Endodermal cell (in vitro differentiated cells): ENCODE results near the gene GNB2. TPM values are rescaled to one million over a fixed set of nuclear protein-coding genes. Genes with fewer than 3 reads are reported as not detected.

Experiments used
- DNase-seq: peaks from one replicate; pipeline ENCODE4 v3.0.0-alpha.2; 2017
- H3K27ac ChIP-seq: 2 replicates; pipeline ENCODE4 v1.5.1; 2013; ENCODE audit warnings: mild to moderate bottlenecking, low read depth, low read length, moderate library complexity
- H3K27me3 ChIP-seq: 2 replicates; pipeline ENCODE4 v1.6.1; 2013; ENCODE audit warnings: mild to moderate bottlenecking, low read length, moderate library complexity; ENCODE audit not compliant: insufficient read depth, control insufficient read depth, poor library complexity, severe bottlenecking
- H3K36me3 ChIP-seq: 2 replicates; pipeline ENCODE4 v1.7.0; 2013; ENCODE audit warnings: mild to moderate bottlenecking, low read length, moderate library complexity; ENCODE audit not compliant: control insufficient read depth, insufficient read depth
- H3K4me1 ChIP-seq: one replicate; pipeline ENCODE4 v1.7.0; 2013; ENCODE audit warnings: low read length; ENCODE audit not compliant: control insufficient read depth, insufficient read depth
- H3K4me3 ChIP-seq: 2 replicates; pipeline ENCODE4 v1.5.1; 2013; ENCODE audit warnings: mild to moderate bottlenecking, low read length, moderate library complexity
- H3K9ac ChIP-seq: 2 replicates; pipeline ENCODE4 v1.6.1; 2013; ENCODE audit warnings: mild to moderate bottlenecking, low read length, moderate library complexity; ENCODE audit not compliant: poor library complexity, severe bottlenecking; ENCODE audit errors: extremely low read depth
- H3K9me3 ChIP-seq: 2 replicates; pipeline ENCODE4 v1.6.1; 2013; ENCODE audit warnings: mild to moderate bottlenecking, low read length, moderate library complexity; ENCODE audit not compliant: control insufficient read depth
- H3K27ac Mint-ChIP-seq: 2 replicates; pipeline ENCODE4 v1.8.0; 2020; ENCODE audit warnings: mixed read lengths
- H3K27me3 Mint-ChIP-seq: 2 replicates; pipeline ENCODE4 v1.8.0; 2021; ENCODE audit warnings: mild to moderate bottlenecking, mixed read lengths; ENCODE audit not compliant: insufficient read depth
- H3K36me3 Mint-ChIP-seq: 2 replicates; pipeline ENCODE4 v1.8.0; 2020; ENCODE audit warnings: low read depth, mixed read lengths
- H3K4me1 Mint-ChIP-seq: 2 replicates; pipeline ENCODE4 v1.8.0; 2020; ENCODE audit warnings: mixed read lengths
- H3K4me3 Mint-ChIP-seq: 2 replicates; pipeline ENCODE4 v1.8.0; 2020; ENCODE audit warnings: mild to moderate bottlenecking, moderate library complexity, mixed read lengths
- H3K9me3 Mint-ChIP-seq: 2 replicates; pipeline ENCODE4 v1.8.0; 2020; ENCODE audit warnings: mild to moderate bottlenecking, mixed read lengths
- WGBS, 2 experiments: methylation state at CpG; one replicate each; pipeline versions ENCODE4 v1.1.5 to v1.1.7; 2013; ENCODE audit warnings: missing lambda C conversion rate in 2 of 2, mixed read lengths in 1 of 2; ENCODE audit not compliant: insufficient coverage in 1 of 2, insufficient read length in 1 of 2; 5-methylcytosine and 5-hydroxymethylcytosine counted together
- total RNA-seq, 2 donors: library from RNA; stranded (reverse); fragmentation: NEBNext Ultra II Directional in 1 of 2; extraction: Animal tissue kit (Norgen Biotek cat#: 25700) in 1 of 2; gene quantifications; 2 replicates in 1 of 2; 3 replicates in 1 of 2; pipeline ENCODE4 v1.2.1, GENCODE V29; 2021
- TF ChIP-seq, protein P1 (sequence below): fragments of 200-600 bp; sonication (generic); conservative IDR thresholded peaks from 2 replicates; pipeline ENCODE4 v1.5.0; 2021; ENCODE audit warnings: antibody characterized with exemption, mild to moderate bottlenecking

GNB2 gene
- total RNA-seq, 2 donors from 2014 or later, result 197 to 230 TPM

DNA sequence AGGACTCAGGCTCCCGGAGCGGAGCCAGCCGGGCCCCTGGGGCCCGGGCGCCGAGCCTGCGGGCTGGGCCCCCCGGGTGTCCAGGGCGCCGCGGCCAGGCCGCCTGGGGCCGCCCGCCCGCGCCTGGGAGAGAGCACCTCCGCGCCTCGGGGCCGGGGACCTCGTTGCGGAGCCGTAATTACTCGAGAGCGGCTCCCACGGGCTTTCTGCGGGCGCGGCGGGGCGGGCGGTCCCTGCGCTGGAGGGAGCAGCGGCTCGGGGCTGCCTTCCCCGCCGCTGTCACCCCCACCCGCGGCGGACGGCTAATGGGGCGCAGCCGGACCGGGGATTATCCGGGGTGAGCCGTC lies 1.5 kb downstream of the GNB2 start:
- Mint-ChIP-seq H3K36me3 (peaks cover 21% of the 10 kb centered on the region), H3K4me1 (peaks cover 5% of the 10 kb centered on the region), H3K27me3 (peaks cover 22% of the 10 kb centered on the region), H3K4me3 (peak overlapping the region; percentile 84), H3K9me3 (no peaks in the 10 kb centered on the region), H3K27ac (no peak overlapping the region)
- H3K36me3 ChIP-seq, result peaks cover 25% of the 10 kb centered on the region
- WGBS, 2 experiments, result 0 to 1% methylated on average over 12 to 46 of the region's 46 CpGs
- H3K27ac ChIP-seq, result no peak overlapping the region
- DNase-seq, result no peak
- peak overlapping the region; percentile 59 for H3K9ac ChIP-seq
- H3K4me1 ChIP-seq, result no peaks in the 10 kb centered on the region
- H3K9me3 ChIP-seq, result no peaks in the 10 kb centered on the region
- H3K4me3 ChIP-seq, result peak overlapping the region; percentile 87
- peaks cover 8% of the 10 kb centered on the region for H3K27me3 ChIP-seq
- TF ChIP-seq, protein P1, sequence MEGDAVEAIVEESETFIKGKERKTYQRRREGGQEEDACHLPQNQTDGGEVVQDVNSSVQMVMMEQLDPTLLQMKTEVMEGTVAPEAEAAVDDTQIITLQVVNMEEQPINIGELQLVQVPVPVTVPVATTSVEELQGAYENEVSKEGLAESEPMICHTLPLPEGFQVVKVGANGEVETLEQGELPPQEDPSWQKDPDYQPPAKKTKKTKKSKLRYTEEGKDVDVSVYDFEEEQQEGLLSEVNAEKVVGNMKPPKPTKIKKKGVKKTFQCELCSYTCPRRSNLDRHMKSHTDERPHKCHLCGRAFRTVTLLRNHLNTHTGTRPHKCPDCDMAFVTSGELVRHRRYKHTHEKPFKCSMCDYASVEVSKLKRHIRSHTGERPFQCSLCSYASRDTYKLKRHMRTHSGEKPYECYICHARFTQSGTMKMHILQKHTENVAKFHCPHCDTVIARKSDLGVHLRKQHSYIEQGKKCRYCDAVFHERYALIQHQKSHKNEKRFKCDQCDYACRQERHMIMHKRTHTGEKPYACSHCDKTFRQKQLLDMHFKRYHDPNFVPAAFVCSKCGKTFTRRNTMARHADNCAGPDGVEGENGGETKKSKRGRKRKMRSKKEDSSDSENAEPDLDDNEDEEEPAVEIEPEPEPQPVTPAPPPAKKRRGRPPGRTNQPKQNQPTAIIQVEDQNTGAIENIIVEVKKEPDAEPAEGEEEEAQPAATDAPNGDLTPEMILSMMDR, result no peak

DNA sequence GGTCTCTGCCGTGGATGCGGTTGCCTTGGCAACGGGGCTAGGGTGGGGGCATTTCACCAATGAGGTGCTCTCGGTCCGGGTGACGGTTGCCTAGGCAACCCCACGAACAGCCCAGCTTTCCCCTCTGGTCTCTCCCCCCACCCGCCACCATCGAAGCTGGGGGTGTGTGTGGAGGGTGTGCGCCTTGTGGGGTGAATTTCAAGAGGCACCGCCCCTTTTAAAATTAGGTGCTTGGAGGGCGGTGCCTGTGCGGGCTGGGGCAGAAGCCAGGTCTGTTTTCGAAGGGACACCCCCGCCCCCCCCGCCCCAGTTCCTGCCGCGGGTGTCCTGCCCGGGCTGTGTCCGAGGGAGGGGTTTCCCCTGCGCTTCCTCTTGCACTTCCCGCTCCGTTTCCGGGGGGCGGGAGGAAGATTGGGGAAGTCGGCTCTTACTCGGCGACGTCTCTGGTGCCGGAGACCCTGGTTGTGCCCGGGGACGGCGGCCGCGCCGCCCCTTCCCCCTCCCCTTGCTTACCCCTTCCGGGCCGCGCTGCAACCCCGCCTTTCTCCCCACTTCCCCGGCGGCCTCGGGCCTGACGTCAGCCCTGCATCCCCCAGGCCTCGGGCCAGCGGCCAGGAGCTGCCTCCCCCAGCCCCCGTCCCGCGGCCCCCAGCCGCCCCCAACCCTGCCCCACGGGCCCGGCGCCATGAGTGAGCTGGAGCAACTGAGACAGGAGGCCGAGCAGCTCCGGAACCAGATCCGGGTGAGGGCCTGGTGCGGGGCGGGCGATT lies 2.2 kb downstream of the GNB2 start:
- Histone ChIP-seq H3K27ac (peak overlapping the region; percentile 51), H3K4me1 (no peaks in the 10 kb centered on the region), H3K9me3 (no peaks in the 10 kb centered on the region), H3K4me3 (peak overlapping the region; percentile 62), H3K9ac (peak overlapping the region; percentile 15), H3K27me3 (peaks cover 8% of the 10 kb centered on the region), H3K36me3 (peaks cover 29% of the 10 kb centered on the region)
- H3K4me3 Mint-ChIP-seq, result peak overlapping the region; percentile 84
- peak; percentile 88 for DNase-seq
- peaks cover 20% of the 10 kb centered on the region for H3K27me3 Mint-ChIP-seq
- H3K9me3 Mint-ChIP-seq, result no peaks in the 10 kb centered on the region
- peaks cover 5% of the 10 kb centered on the region for H3K4me1 Mint-ChIP-seq
- H3K36me3 Mint-ChIP-seq, result peaks cover 21% of the 10 kb centered on the region
- no peak overlapping the region for H3K27ac Mint-ChIP-seq
- WGBS, 2 experiments, result 14 to 37% methylated on average over 14 to 58 of the region's 59 CpGs
- TF ChIP-seq, protein P1, result no peak

DNA sequence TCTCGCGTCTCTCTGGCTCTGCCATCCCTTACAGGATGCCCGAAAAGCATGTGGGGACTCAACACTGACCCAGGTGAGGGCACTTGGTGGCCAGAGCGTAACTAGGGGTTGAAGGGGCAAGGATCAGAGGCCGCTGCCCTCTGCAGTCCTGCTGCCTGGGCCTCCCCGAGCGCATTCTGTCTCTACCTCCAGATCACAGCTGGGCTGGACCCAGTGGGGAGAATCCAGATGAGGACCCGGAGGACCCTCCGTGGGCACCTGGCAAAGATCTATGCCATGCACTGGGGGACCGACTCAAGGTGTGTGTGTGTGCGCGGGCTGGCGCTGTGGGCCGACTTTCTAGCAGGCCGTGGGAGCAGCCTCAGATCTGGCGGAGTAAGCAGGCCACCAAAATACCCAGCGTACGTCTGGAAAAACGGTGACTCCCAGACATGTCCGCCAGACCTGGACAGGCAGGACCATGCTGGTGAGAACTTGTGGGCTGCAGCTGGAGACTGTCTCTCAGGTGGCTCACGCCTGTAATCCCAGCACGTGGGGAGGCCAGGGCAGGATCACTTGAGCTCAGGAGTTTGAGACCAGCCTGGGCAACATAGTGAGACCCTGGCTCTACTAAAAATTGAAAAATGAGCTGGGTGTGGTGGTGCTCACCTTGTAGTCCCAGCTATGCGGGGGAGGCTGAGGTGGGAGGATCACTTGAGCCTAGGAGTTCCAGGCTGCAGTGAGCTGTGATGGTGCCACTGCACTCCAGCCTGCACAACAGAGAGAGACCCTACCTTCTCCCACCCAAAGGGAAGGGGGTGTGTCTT lies 3.2 kb downstream of the GNB2 start:
- H3K4me1 Mint-ChIP-seq, result peaks cover 5% of the 10 kb centered on the region
- TF ChIP-seq, protein P1, result no peak
- H3K27ac Mint-ChIP-seq, result peak overlapping the region; percentile 58
- Histone ChIP-seq H3K27ac (no peak overlapping the region), H3K36me3 (peaks cover 38% of the 10 kb centered on the region), H3K4me3 (no peak overlapping the region), H3K9me3 (no peaks in the 10 kb centered on the region), H3K4me1 (no peaks in the 10 kb centered on the region), H3K9ac (no peak overlapping the region), H3K27me3 (peaks cover under 1% of the 10 kb centered on the region)
- H3K9me3 Mint-ChIP-seq, result no peaks in the 10 kb centered on the region
- H3K27me3 Mint-ChIP-seq, result peaks cover 13% of the 10 kb centered on the region
- H3K4me3 Mint-ChIP-seq, result peak overlapping the region; percentile 84
- 93 to 96% methylated on average over 23 of the region's 23 CpGs for WGBS, 2 experiments
- no peak for DNase-seq
- peaks cover 24% of the 10 kb centered on the region for H3K36me3 Mint-ChIP-seq
